ENCODE results near the gene SDC3. TPM values are rescaled to one million over a fixed set of nuclear protein-coding genes. Genes with fewer than 3 reads are reported as not detected.

The SDC3 gene
- total RNA-seq, 1 experiment from 2014 or later = 32.3 TPM

DNA sequence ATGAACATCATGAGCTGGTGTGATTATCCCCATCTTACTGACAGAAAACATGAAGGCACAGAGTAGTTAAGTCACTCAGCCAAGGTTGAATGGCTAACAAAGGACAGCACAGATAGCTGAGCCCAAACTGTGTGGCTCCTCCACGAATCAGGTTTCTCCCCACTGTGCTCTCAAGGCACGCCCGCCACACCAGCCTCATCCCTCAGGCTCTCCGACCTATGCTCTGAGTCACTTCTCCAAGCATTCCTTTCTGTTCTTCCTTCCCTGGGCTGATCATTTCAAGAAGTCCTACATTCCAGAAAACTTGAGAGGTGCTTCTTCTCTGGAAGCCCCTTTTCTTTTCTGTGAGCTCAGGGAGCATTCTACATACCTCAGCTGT lies 25.3 kb upstream of the SDC3 start (continued):
- TF ChIP-seq, protein P1, sequence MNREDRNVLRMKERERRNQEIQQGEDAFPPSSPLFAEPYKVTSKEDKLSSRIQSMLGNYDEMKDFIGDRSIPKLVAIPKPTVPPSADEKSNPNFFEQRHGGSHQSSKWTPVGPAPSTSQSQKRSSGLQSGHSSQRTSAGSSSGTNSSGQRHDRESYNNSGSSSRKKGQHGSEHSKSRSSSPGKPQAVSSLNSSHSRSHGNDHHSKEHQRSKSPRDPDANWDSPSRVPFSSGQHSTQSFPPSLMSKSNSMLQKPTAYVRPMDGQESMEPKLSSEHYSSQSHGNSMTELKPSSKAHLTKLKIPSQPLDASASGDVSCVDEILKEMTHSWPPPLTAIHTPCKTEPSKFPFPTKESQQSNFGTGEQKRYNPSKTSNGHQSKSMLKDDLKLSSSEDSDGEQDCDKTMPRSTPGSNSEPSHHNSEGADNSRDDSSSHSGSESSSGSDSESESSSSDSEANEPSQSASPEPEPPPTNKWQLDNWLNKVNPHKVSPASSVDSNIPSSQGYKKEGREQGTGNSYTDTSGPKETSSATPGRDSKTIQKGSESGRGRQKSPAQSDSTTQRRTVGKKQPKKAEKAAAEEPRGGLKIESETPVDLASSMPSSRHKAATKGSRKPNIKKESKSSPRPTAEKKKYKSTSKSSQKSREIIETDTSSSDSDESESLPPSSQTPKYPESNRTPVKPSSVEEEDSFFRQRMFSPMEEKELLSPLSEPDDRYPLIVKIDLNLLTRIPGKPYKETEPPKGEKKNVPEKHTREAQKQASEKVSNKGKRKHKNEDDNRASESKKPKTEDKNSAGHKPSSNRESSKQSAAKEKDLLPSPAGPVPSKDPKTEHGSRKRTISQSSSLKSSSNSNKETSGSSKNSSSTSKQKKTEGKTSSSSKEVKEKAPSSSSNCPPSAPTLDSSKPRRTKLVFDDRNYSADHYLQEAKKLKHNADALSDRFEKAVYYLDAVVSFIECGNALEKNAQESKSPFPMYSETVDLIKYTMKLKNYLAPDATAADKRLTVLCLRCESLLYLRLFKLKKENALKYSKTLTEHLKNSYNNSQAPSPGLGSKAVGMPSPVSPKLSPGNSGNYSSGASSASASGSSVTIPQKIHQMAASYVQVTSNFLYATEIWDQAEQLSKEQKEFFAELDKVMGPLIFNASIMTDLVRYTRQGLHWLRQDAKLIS (CRISPR knock-in tag; IDR thresholded peaks at IDR 0.05; ENCODE audit: borderline replicate concordance) = no peak

DNA sequence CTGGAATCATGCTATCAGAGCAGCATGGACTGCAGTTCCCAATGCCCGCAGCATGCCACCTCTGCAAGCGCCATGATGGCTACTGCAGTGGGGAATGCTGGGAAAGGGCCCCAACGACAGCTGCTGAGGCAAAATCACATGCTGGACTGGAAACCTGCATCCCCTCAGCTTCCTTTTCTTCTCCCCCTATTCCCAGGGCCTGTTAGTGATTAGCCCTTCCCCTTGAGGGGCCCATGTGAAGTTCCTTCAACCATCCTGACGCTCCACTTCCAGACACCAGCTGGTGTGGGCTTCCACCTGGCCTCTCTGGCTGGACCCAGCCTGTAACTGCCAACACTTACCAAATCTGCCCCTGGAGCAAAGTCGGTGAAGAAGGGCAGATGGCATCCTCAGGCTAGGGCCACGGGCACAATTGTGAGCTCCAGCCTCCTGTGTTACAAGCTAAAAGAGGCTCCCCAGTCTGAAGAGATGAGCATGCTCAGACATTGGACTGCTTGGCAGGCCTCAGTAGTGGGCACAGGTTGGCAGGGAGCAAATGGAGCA lies 22.1 kb upstream of the SDC3 start:
- Mint-ChIP-seq H3K36me3 (peaks cover 29% of the 10 kb centered on the region), H3K27ac (peak overlapping the region; percentile 79), H3K4me1 (peaks cover 14% of the 10 kb centered on the region), H3K27me3 (ENCODE audit: low read depth) (no peaks in the 10 kb centered on the region), H3K9me3 (no peaks in the 10 kb centered on the region), H3K4me3 (no peak overlapping the region)
- ATAC-seq = no peak
- TF ChIP-seq, protein P2, sequence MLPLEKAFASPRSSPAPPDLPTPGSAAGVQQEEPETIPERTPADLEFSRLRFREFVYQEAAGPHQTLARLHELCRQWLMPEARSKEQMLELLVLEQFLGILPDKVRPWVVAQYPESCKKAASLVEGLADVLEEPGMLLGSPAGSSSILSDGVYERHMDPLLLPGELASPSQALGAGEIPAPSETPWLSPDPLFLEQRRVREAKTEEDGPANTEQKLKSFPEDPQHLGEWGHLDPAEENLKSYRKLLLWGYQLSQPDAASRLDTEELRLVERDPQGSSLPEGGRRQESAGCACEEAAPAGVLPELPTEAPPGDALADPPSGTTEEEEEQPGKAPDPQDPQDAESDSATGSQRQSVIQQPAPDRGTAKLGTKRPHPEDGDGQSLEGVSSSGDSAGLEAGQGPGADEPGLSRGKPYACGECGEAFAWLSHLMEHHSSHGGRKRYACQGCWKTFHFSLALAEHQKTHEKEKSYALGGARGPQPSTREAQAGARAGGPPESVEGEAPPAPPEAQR (CRISPR knock-in tag; IDR thresholded peaks at IDR 0.05) = no peak
- TF ChIP-seq, protein P3, sequence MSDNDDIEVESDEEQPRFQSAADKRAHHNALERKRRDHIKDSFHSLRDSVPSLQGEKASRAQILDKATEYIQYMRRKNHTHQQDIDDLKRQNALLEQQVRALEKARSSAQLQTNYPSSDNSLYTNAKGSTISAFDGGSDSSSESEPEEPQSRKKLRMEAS (CRISPR knock-in tag; IDR thresholded peaks at IDR 0.05) = peak; percentile 34; the same call in 1 of the 2 replicates
- TF ChIP-seq EMX1 (CRISPR knock-in tag; IDR thresholded peaks at IDR 0.05) = peak; percentile 22; the same call in 1 of the 2 replicates
- POLR2A ChIA-PET = interaction anchor here (0.5 kb wide), 1 partner anchor 114 kb away, joined by 3 read pairs; no protein-coding TSS in a partner anchor
- CTCF ChIA-PET = interaction anchor here (0.6 to 3.9 kb wide), 5 partner anchors 11 to 212 kb away, joined by 5 to 58 read pairs (median 26); no protein-coding TSS in a partner anchor
- DNase-seq (ENCODE audit: low spot score) = no peak

DNA sequence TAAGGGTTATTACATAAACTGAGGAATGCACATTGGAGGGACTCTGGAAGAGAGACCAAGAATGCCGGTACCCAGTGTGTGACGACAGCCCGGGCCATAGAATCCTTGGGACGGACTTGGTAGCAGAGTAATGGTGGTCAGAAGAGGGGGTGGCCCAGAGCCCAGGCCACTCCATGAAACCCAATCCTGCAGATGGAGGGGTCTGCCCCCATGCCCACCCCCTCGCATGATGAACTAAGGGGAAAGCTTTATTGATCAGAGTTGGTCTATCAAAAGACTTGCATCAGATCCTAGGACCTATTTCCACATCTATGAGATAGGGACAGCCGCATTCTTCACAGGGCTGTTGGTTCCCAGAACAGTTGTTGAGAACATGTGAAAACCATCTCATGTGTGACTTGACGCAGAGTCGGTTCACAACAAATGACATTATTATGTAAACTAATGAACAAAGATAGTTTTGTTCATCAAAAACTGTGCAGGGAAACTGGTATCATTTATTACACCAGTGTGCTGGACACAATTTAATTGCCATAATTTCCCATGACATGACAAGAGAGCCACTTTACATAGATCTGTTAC lies 21.5 kb upstream of the SDC3 start:
- POLR2A ChIA-PET = no interaction called here
- H3K9me3 Mint-ChIP-seq = no peaks in the 10 kb centered on the region
- H3K4me3 Mint-ChIP-seq = no peak overlapping the region
- CTCF ChIA-PET = interaction anchor here (1.8 to 3.9 kb wide), 5 partner anchors 11 to 211 kb away, joined by 7 to 58 read pairs (median 26); no protein-coding TSS in a partner anchor
- no peak for TF ChIP-seq ZNF219 (CRISPR knock-in tag; IDR thresholded peaks at IDR 0.05; ENCODE audit: borderline replicate concordance)
- TF ChIP-seq, protein P4, sequence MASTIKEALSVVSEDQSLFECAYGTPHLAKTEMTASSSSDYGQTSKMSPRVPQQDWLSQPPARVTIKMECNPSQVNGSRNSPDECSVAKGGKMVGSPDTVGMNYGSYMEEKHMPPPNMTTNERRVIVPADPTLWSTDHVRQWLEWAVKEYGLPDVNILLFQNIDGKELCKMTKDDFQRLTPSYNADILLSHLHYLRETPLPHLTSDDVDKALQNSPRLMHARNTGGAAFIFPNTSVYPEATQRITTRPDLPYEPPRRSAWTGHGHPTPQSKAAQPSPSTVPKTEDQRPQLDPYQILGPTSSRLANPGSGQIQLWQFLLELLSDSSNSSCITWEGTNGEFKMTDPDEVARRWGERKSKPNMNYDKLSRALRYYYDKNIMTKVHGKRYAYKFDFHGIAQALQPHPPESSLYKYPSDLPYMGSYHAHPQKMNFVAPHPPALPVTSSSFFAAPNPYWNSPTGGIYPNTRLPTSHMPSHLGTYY (CRISPR knock-in tag; IDR thresholded peaks at IDR 0.05) = peak; percentile 11
- H3K36me3 Mint-ChIP-seq = peaks cover 24% of the 10 kb centered on the region
- peak overlapping the region; percentile 58; the same call in 1 of the 2 replicates for H3K27ac Mint-ChIP-seq
- peaks cover 11% of the 10 kb centered on the region for H3K4me1 Mint-ChIP-seq
- no peak for DNase-seq (ENCODE audit: low spot score)
- H3K27me3 Mint-ChIP-seq (ENCODE audit: low read depth) = no peaks in the 10 kb centered on the region
- ATAC-seq = peak; percentile 42

DNA sequence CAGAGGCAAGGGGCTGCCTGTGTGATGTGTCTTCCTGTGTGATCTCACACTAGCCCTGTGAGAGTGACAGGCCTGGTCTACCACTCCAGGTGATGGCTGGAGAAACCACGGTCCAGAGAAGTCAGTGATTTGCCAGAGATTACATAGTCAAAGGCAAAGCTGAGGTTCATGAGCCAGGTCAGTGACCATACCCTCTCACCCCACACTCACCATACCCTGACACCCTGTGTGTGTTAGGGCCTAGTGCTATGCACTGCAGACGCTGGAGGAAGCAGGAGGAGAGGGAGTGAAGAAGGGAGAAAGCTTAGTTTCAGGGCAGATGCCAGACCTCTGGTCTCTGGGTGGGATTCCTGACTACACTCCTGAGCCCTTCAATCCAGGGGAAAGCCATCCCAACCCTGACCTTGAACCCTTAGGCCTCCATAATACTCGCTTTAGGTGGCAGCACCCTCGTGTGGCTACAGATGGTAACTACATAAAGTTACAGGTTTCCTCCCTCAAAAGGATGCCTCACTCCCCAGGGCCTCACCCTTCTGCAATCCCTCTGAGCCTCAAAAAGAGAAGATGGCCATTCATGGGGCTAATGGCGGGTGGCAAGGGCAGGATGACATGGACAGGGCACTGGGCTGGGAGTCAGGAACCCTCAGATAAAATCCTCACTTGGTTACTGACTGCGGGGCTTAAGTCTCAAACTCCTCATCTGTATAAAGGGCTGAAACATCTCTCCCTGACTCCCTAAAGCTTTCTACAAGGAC lies 20.8 kb upstream of the SDC3 start:
- Mint-ChIP-seq H3K4me1 (peaks cover 5% of the 10 kb centered on the region), H3K36me3 (peaks cover 17% of the 10 kb centered on the region), H3K27me3 (ENCODE audit: low read depth) (no peaks in the 10 kb centered on the region), H3K4me3 (no peak overlapping the region), H3K27ac (0 out of 2 replicates have a peak overlapping the region, but pooled peaks have one; percentile 58), H3K9me3 (no peaks in the 10 kb centered on the region)
- ChIA-PET CTCF (interaction anchor here (1.1 to 3.9 kb wide), 13 partner anchors 11 to 256 kb away, joined by 3 to 58 read pairs (median 7); no protein-coding TSS in a partner anchor), POLR2A (no interaction called here)
- ATAC-seq (peak; percentile 71), DNase-seq (ENCODE audit: low spot score) (peak; percentile 65)
- no peak for TF ChIP-seq NFYB (CRISPR knock-in tag; conservative IDR thresholded peaks at IDR 0.05; ENCODE audit: low read depth)
- TF ChIP-seq, protein P5, sequence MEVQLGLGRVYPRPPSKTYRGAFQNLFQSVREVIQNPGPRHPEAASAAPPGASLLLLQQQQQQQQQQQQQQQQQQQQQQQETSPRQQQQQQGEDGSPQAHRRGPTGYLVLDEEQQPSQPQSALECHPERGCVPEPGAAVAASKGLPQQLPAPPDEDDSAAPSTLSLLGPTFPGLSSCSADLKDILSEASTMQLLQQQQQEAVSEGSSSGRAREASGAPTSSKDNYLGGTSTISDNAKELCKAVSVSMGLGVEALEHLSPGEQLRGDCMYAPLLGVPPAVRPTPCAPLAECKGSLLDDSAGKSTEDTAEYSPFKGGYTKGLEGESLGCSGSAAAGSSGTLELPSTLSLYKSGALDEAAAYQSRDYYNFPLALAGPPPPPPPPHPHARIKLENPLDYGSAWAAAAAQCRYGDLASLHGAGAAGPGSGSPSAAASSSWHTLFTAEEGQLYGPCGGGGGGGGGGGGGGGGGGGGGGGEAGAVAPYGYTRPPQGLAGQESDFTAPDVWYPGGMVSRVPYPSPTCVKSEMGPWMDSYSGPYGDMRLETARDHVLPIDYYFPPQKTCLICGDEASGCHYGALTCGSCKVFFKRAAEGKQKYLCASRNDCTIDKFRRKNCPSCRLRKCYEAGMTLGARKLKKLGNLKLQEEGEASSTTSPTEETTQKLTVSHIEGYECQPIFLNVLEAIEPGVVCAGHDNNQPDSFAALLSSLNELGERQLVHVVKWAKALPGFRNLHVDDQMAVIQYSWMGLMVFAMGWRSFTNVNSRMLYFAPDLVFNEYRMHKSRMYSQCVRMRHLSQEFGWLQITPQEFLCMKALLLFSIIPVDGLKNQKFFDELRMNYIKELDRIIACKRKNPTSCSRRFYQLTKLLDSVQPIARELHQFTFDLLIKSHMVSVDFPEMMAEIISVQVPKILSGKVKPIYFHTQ (CRISPR knock-in tag; IDR thresholded peaks at IDR 0.05) = 0 out of 2 replicates have a peak, but pooled peaks have one; percentile 15
- TF ChIP-seq CREB1 (CRISPR knock-in tag; IDR thresholded peaks at IDR 0.05) = no peak
- TF ChIP-seq, protein P6, sequence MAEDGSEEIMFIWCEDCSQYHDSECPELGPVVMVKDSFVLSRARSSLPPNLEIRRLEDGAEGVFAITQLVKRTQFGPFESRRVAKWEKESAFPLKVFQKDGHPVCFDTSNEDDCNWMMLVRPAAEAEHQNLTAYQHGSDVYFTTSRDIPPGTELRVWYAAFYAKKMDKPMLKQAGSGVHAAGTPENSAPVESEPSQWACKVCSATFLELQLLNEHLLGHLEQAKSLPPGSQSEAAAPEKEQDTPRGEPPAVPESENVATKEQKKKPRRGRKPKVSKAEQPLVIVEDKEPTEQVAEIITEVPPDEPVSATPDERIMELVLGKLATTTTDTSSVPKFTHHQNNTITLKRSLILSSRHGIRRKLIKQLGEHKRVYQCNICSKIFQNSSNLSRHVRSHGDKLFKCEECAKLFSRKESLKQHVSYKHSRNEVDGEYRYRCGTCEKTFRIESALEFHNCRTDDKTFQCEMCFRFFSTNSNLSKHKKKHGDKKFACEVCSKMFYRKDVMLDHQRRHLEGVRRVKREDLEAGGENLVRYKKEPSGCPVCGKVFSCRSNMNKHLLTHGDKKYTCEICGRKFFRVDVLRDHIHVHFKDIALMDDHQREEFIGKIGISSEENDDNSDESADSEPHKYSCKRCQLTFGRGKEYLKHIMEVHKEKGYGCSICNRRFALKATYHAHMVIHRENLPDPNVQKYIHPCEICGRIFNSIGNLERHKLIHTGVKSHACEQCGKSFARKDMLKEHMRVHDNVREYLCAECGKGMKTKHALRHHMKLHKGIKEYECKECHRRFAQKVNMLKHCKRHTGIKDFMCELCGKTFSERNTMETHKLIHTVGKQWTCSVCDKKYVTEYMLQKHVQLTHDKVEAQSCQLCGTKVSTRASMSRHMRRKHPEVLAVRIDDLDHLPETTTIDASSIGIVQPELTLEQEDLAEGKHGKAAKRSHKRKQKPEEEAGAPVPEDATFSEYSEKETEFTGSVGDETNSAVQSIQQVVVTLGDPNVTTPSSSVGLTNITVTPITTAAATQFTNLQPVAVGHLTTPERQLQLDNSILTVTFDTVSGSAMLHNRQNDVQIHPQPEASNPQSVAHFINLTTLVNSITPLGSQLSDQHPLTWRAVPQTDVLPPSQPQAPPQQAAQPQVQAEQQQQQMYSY (CRISPR knock-in tag; IDR thresholded peaks at IDR 0.05) = no peak
- no peak for TF ChIP-seq NFE2L1 (CRISPR knock-in tag; IDR thresholded peaks at IDR 0.05)
- no peak; the same call in 1 of the 2 replicates for TF ChIP-seq PRRX2 (CRISPR knock-in tag; IDR thresholded peaks at IDR 0.05)
- peak; percentile 82 for TF ChIP-seq EMX1 (CRISPR knock-in tag; IDR thresholded peaks at IDR 0.05)

Measured in WTC11 (cell line).